Heart left ventricle (tissue), 16 donors: ENCODE measurements around the gene TPK1. TPM values are rescaled to one million over a fixed set of nuclear protein-coding genes. Genes with fewer than 3 reads are reported as not detected.

ENCODE experiments used
- ATAC-seq, 4 donors: fragments of 200-7000 bp; cut with Tn5 transposase; one replicate each; pipeline ENCODE4 v1.9.1; 2020 to 2022; ENCODE audit warnings: moderate library complexity in 4 of 4, mild to moderate bottlenecking in 3 of 4, moderate number of reproducible peaks in 1 of 4
- DNase-seq, 5 donors: peaks; one replicate each; pipeline ENCODE4 v3.0.0-alpha.2; 2020
- H3K27ac ChIP-seq, 12 donors: fragments of 200-600 bp; sonication (generic) in 4 of 12; one replicate each; pipeline versions ENCODE4 v1.5.0 to v1.8.0; 2016 to 2022; ENCODE audit warnings: mild to moderate bottlenecking in 2 of 12
- H3K27me3 ChIP-seq, 9 donors: fragments of 200-600 bp; sonication (generic) in 2 of 9; one replicate each; pipeline versions ENCODE4 v1.5.1 to v1.8.0; 2016 to 2022; ENCODE audit warnings: mild to moderate bottlenecking in 3 of 9
- H3K36me3 ChIP-seq, 9 donors: fragments of 200-600 bp; sonication (generic) in 2 of 9; one replicate each; pipeline versions ENCODE4 v1.5.0 to v1.8.0; 2018 to 2022; ENCODE audit warnings: mild to moderate bottlenecking in 2 of 9
- H3K4me1 ChIP-seq, 12 donors: fragments of 200-600 bp; sonication (generic) in 4 of 12; one replicate each; pipeline versions ENCODE4 v1.5.0 to v1.8.0; 2016 to 2022; ENCODE audit warnings: mild to moderate bottlenecking in 3 of 12
- H3K4me3 ChIP-seq, 12 donors: fragments of 200-600 bp; sonication (generic) in 4 of 12; one replicate each; pipeline versions ENCODE4 v1.5.0 to v1.8.0; 2017 to 2022; ENCODE audit warnings: mild to moderate bottlenecking in 9 of 12, moderate library complexity in 4 of 12
- H3K9me3 ChIP-seq, 12 donors: fragments of 200-600 bp; sonication (generic) in 4 of 12; one replicate each; pipeline versions ENCODE4 v1.5.0 to v1.8.0; 2016 to 2022; ENCODE audit warnings: mild to moderate bottlenecking in 1 of 12
- CTCF ChIP-seq, 12 donors: fragments of 200-600 bp; sonication (generic) in 4 of 12; IDR thresholded peaks; one replicate each; pipeline versions ENCODE4 v1.5.0 to v1.8.0; 2018 to 2022; ENCODE audit warnings: antibody characterized with exemption in 12 of 12, mild to moderate bottlenecking in 5 of 12
- POLR2A ChIP-seq, 2 donors: fragments of 450-650 bp; IDR thresholded peaks; one replicate each; pipeline ENCODE4 v1.6.1; 2017; ENCODE audit warnings: antibody characterized with exemption in 2 of 2, mild to moderate bottlenecking in 2 of 2, moderate library complexity in 2 of 2
- WGBS, 4 donors: extraction: QIAGEN DNeasy Blood & Tissue Kit in 2 of 4; methylation state at CpG; one replicate each; pipeline versions ENCODE4 v1.1.5 to v1.1.7; 2013 to 2018; 5-methylcytosine and 5-hydroxymethylcytosine counted together
- intact Hi-C, 10 donors: fragments of 100-400 bp; cut with DNase I; formaldehyde crosslinking; loops; one replicate each; pipeline versions ENCODE4 v1.11.1 to v1.14.2; 2022
- polyA plus RNA-seq, 2 donors: library from polyadenylated mRNA; stranded (reverse); fragments of 200-250 nt; gene quantifications; one replicate each; pipeline ENCODE4 v1.2.3, GENCODE V29; 2013
- total RNA-seq, 9 donors: library from RNA; depleted of rRNA in 2 of 9; stranded (reverse); fragments of >200 nt in 2 of 9; fragmentation: NEBNext Ultra II Directional in 3 of 9; extraction: Animal tissue kit (Norgen Biotek cat#: 25700) in 3 of 9; gene quantifications; one replicate each; pipeline versions ENCODE4 v1.1.0 to v1.2.4, GENCODE V29; 2016 to 2023
- donor health status: ischemic (EF 13 %, LVEDD 7.1; RV severe dilation, severe dysfunction).
- donor health status: healthy with polysubstance abuse.
- donor health status: DM: no; HTN: yes; CAD: no.
- donor health status: DM: no; HTN: no; CAD: no.
- donor health status: ischemic (EF 25% LVEDD 6.9; RV normal size, moderate dysfunction).
- donor health status: ischemic (EF 25% LVEDD 5.7; RV mildly dilated, moderate dysfunction).
- donor health status: healthy.
- donor health status: DM: yes; HTN: yes; CAD: no.
- donor health status: ischemic (EF 35%, LVEDD 5.7; RV mildly dilated, moderate dysfunction).
- donor health status: nonischemic (EF 11% LVEDD 7.7; RV severe dilation, severe dysfunction).
- donor health status: DM: yes; HTN: yes; CAD: no.
- donor health status: PGD.
- donor health status: ischemic (EF 29% LVEDD 5.4; RV normal size, mild dysfunction).
- donor health status: nonischemic (EF 23%, LVEDD 6.1; RV moderate dilation, normal function).

TPK1 gene
- total and polyA plus RNA-seq, 11 donors, result 2.0 to 8.2 (median 5.0) TPM

GRCh38 chr7:144738146-144738545 lies 97.7 kb downstream of the TPK1 start:
- 34 to 39% (median 35%) methylated on average over 3 of the region's 3 CpGs for WGBS, 4 donors
- DNase-seq (no peak), ATAC-seq (no peak)
- H3K36me3 ChIP-seq, result no peaks in the 10 kb centered on the region
- peaks cover 0 to 3% (median 0%) of the 10 kb centered on the region in 12 donors for H3K4me1 ChIP-seq
- TF ChIP-seq POLR2A (IDR thresholded peaks at IDR 0.05) (no peak), CTCF (IDR thresholded peaks at IDR 0.05) (no peak)
- no peaks in the 10 kb centered on the region for H3K27me3 ChIP-seq
- H3K4me3 ChIP-seq, result no peak overlapping the region
- intact Hi-C loops, result loop anchor here in 6 of 10 donors (5.0 to 10.0 kb wide), 3 partner anchors 97 to 107 kb away; partner anchors contain the start of gene TPK1 (in 5 of the 6)
- no peaks in the 10 kb centered on the region for H3K9me3 ChIP-seq
- H3K27ac ChIP-seq, result no peak overlapping the region

DNA sequence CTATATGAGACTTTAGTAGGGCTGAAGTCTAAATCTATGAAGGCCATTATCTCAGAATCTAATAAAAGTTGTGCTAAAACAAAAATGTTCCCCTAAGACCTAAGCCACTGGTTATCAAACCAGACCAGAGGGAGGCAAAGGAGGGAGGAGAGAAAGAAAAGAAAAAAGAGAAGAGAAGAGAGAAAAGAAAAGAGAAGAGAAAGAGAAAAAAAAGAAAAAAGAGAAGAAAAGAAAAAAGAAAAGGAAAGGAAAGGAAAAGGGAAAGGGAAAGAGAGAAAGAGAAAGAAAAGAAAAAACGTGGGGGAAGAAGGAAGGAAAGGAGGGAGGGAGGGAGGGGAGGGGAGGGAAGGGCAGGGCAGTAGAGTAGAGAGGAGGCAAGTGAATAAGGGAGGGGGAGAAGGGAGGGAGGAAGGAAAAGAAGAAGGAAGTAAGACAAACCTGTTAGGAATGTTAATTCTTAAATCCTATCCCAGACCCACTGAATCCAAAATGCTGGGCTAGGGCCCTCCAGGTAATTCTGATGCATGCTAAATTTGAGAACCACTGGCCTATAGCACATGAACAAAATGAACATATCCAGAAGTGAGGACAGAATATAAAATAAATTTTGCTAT lies 98.9 kb downstream of the TPK1 start:
- intact Hi-C loops, result loop anchor here in 6 of 10 donors (5.0 to 10.0 kb wide), 3 partner anchors 98 to 108 kb away; partner anchors contain the start of gene TPK1 (in 5 of the 6)
- WGBS, 4 donors, result 28 to 50% (median 43%) methylated on average over 1 of the region's 1 CpG
- ATAC-seq, result no peak
- Histone ChIP-seq H3K27me3 (no peaks in the 10 kb centered on the region), H3K4me3 (no peak overlapping the region), H3K27ac (no peak overlapping the region), H3K36me3 (no peaks in the 10 kb centered on the region), H3K4me1 (peaks cover 0 to 3% (median 0%) of the 10 kb centered on the region in 12 donors), H3K9me3 (no peaks in the 10 kb centered on the region)
- TF ChIP-seq CTCF (IDR thresholded peaks at IDR 0.05) (no peak), POLR2A (IDR thresholded peaks at IDR 0.05) (no peak)
- DNase-seq, result no peak

- H3K4me1 ChIP-seq, result peaks cover 0 to 3% (median 0%) of the 10 kb centered on the region in 12 donors
- WGBS, 4 donors, result 75 to 83% (median 78%) methylated on average over 8 of the region's 8 CpGs
- no peak overlapping the region for H3K27ac ChIP-seq
- H3K27me3 ChIP-seq, result no peaks in the 10 kb centered on the region
- no peaks in the 10 kb centered on the region for H3K9me3 ChIP-seq
- ATAC-seq, result no peak
- no peaks in the 10 kb centered on the region for H3K36me3 ChIP-seq
- no peak overlapping the region for H3K4me3 ChIP-seq
- no peak for TF ChIP-seq POLR2A (IDR thresholded peaks at IDR 0.05)
- no peak for TF ChIP-seq CTCF (IDR thresholded peaks at IDR 0.05)
- intact Hi-C loops, result loop anchor here in 6 of 10 donors (5.0 to 10.0 kb wide), 3 partner anchors 99 to 109 kb away; partner anchors contain the start of gene TPK1 (in 5 of the 6)
- DNase-seq, result no peak
Observed at GRCh38 chr7:144735505-144736276, 100.2 kb downstream of the TPK1 start.
